A549 (cell line): ENCODE data around the gene OSCP1. TPM values are rescaled to one million over a fixed set of nuclear protein-coding genes. Genes with fewer than 3 reads are reported as not detected.

Source experiments
- ATAC-seq, 2 experiments: fragments of 200-7000 bp in 1 of 2; fragments of >200 bp in 1 of 2; cut with Nextera tagmentation in 1 of 2; cut with Tn5 transposase in 1 of 2; 3 replicates each; pipeline versions ENCODE4 v1.8.0 to v1.9.1; 2018 to 2020; ENCODE audit warnings: mild to moderate bottlenecking in 1 of 2, moderate library complexity in 1 of 2
- CTCF ChIA-PET: fragments of 300-600 bp; sonication (Branson Sonifier 250); formaldehyde crosslinking; extraction: SDS; loops from one replicate; lab custom pipeline; 2021; ENCODE audit warnings: antibody characterized with exemption, inconsistent platforms; lab: Yijun Ruan, JAX
- POLR2A ChIA-PET: fragments of 350-600 bp; formaldehyde crosslinking; extraction: SDS; loops from one replicate; lab custom pipeline; 2021; ENCODE audit warnings: antibody characterized with exemption, inconsistent platforms; lab: Yijun Ruan, JAX
- DNase-seq, 2 experiments: peaks; one replicate each; pipeline versions ENCODE4 v3.0.0 to v3.0.0-alpha.2; 2011 to 2016; ENCODE audit warnings: low read depth in 1 of 2, low spot score in 1 of 2
- FAIRE-seq: peaks from 2 replicates; lab custom pipeline; 2011; peaks lifted over from hg19 to GRCh38; lab: Jason Lieb, UNC
- H3K27ac ChIP-seq, 2 experiments: fragments of >200 bp; sonication (Bioruptor Twin); formaldehyde crosslinking; 3 replicates each; pipeline ENCODE4 v1.5.1; 2016 to 2017
- H3K4me1 ChIP-seq: fragments of >200 bp; sonication (Bioruptor Twin); formaldehyde crosslinking; 3 replicates; pipeline ENCODE4 v1.6.1; 2016
- H3K4me2 ChIP-seq: fragments of >200 bp; sonication (Bioruptor Twin); formaldehyde crosslinking; 3 replicates; pipeline ENCODE4 v1.6.1; 2016
- H3K4me3 ChIP-seq: fragments of >200 bp; sonication (Bioruptor Twin); formaldehyde crosslinking; 3 replicates; pipeline ENCODE4 v1.5.1; 2016
- H3K9me3 ChIP-seq: fragments of >200 bp; sonication (Bioruptor Twin); formaldehyde crosslinking; 3 replicates; pipeline ENCODE4 v1.6.1; 2016
- BHLHE40 ChIP-seq: IDR thresholded peaks from 2 replicates; pipeline ENCODE4 v1.6.1; 2012; ENCODE audit warnings: low read depth, low read length, inconsistent platforms
- CBX2 ChIP-seq: fragments of 200-600 bp; sonication (generic); IDR thresholded peaks from 2 replicates; pipeline ENCODE4 v1.6.1; 2016; ENCODE audit warnings: low read depth, mild to moderate bottlenecking, borderline replicate concordance
- CBX8 ChIP-seq: fragments of 200-600 bp; sonication (generic); IDR thresholded peaks from 2 replicates; pipeline ENCODE4 v1.6.1; 2016
- CHD2 ChIP-seq: fragments of 150-350 bp; IDR thresholded peaks from 2 replicates; pipeline ENCODE4 v1.6.1; 2014; ENCODE audit warnings: low read length; ENCODE audit not compliant: partially characterized antibody
- CHD4 ChIP-seq: fragments of 200-600 bp; sonication (generic); IDR thresholded peaks from 2 replicates; pipeline ENCODE4 v1.6.1; 2016; ENCODE audit warnings: antibody characterized with exemption, mild to moderate bottlenecking, borderline replicate concordance
- EHF ChIP-seq: fragments of 250-450 bp; sonication (Bioruptor Pico); IDR thresholded peaks from 2 replicates; pipeline ENCODE4 v1.5.0; 2020; ENCODE audit warnings: mild to moderate bottlenecking
- FOSB ChIP-seq: fragments of 250-450 bp; sonication (Bioruptor Pico); IDR thresholded peaks from 2 replicates; pipeline ENCODE4 v1.5.0; 2020; ENCODE audit warnings: mild to moderate bottlenecking, moderate library complexity
- HDAC2 ChIP-seq: fragments of 200-600 bp; sonication (generic); IDR thresholded peaks from 2 replicates; pipeline ENCODE4 v1.6.1; 2016
- HEYL ChIP-seq: fragments of 250-450 bp; sonication (Bioruptor Pico); IDR thresholded peaks from 2 replicates; pipeline ENCODE4 v1.8.0; 2021; ENCODE audit warnings: mild to moderate bottlenecking, moderate library complexity
- HOXB13 ChIP-seq: fragments of 250-450 bp; sonication (Bioruptor Pico); IDR thresholded peaks from 2 replicates; pipeline ENCODE4 v1.5.0; 2020; ENCODE audit warnings: low read depth, mild to moderate bottlenecking, moderate library complexity
- HOXB5 ChIP-seq: fragments of 250-450 bp; sonication (Bioruptor Pico); IDR thresholded peaks from 2 replicates; pipeline ENCODE4 v1.5.0; 2020; ENCODE audit warnings: mild to moderate bottlenecking, moderate library complexity
- JUN ChIP-seq, 2 experiments: fragments of >200 bp; sonication (Bioruptor Twin); formaldehyde crosslinking; IDR thresholded peaks; 2 replicates in 1 of 2; 3 replicates in 1 of 2; pipeline ENCODE4 v1.6.1; 2016 to 2017
- JUNB ChIP-seq: fragments of >200 bp; sonication (Bioruptor Twin); formaldehyde crosslinking; IDR thresholded peaks from 2 replicates; pipeline ENCODE4 v1.6.1; 2016
- KDM1A ChIP-seq: fragments of 200-600 bp; sonication (generic); IDR thresholded peaks from 2 replicates; pipeline ENCODE4 v1.6.1; 2016; ENCODE audit warnings: low read depth, mild to moderate bottlenecking
- MAFK ChIP-seq: fragments of 450-650 bp; IDR thresholded peaks from 2 replicates; pipeline ENCODE4 v1.6.1; 2014; ENCODE audit not compliant: partially characterized antibody
- MAZ ChIP-seq: fragments of 150-350 bp; IDR thresholded peaks from 2 replicates; pipeline ENCODE4 v1.6.1; 2014; ENCODE audit warnings: antibody characterized with exemption, low read depth, low read length, borderline replicate concordance
- MYC ChIP-seq: IDR thresholded peaks from 2 replicates; pipeline ENCODE4 v1.6.1; 2012; ENCODE audit warnings: mild to moderate bottlenecking, inconsistent platforms, low read length, improper control_type of control experiment, borderline replicate concordance
- NPAS2 ChIP-seq: fragments of 250-450 bp; sonication (Bioruptor Pico); IDR thresholded peaks from 2 replicates; pipeline ENCODE4 v1.8.0; 2022; ENCODE audit warnings: mild to moderate bottlenecking, moderate library complexity, borderline replicate concordance
- RAD21 ChIP-seq, 2 experiments: fragments of >200 bp in 1 of 2; sonication (Bioruptor Twin) in 1 of 2; formaldehyde crosslinking in 1 of 2; IDR thresholded peaks in 1 of 2; conservative IDR thresholded peaks in 1 of 2; 2 replicates in 1 of 2; 3 replicates in 1 of 2; pipeline ENCODE4 v1.6.1; 2012 to 2018; ENCODE audit warnings: inconsistent platforms in 1 of 2
- RARB ChIP-seq: fragments of 250-450 bp; sonication (Bioruptor Pico); IDR thresholded peaks from 2 replicates; pipeline ENCODE4 v1.8.0; 2021; ENCODE audit warnings: mild to moderate bottlenecking, moderate library complexity
- RCOR1 ChIP-seq: fragments of 150-350 bp; IDR thresholded peaks from 2 replicates; pipeline ENCODE4 v1.6.1; 2014; ENCODE audit warnings: antibody characterized with exemption, low read length, low read depth
- RFX5 ChIP-seq: fragments of 450-650 bp; IDR thresholded peaks from 2 replicates; pipeline ENCODE4 v1.7.1; 2014; ENCODE audit warnings: antibody characterized with exemption, mild to moderate bottlenecking, moderate library complexity
- RNF2 ChIP-seq: fragments of 200-600 bp; sonication (generic); IDR thresholded peaks from 2 replicates; pipeline ENCODE4 v1.6.1; 2016; ENCODE audit warnings: low read depth, mild to moderate bottlenecking, antibody characterized with exemption, moderate library complexity, borderline replicate concordance
- SMC3 ChIP-seq: fragments of >200 bp; sonication (Bioruptor Twin); formaldehyde crosslinking; IDR thresholded peaks from 3 replicates; pipeline ENCODE4 v1.6.1; 2018; ENCODE audit warnings: inconsistent platforms
- SREBF2 ChIP-seq: fragments of 450-650 bp; IDR thresholded peaks from 2 replicates; pipeline ENCODE4 v1.6.1; 2014; ENCODE audit warnings: mild to moderate bottlenecking, moderate library complexity
- TFCP2L1 ChIP-seq: fragments of 250-450 bp; sonication (Bioruptor Pico); IDR thresholded peaks from 2 replicates; pipeline ENCODE4 v1.5.0; 2021; ENCODE audit warnings: mild to moderate bottlenecking
- ZC3H11A ChIP-seq: fragments of 450-650 bp; IDR thresholded peaks from 2 replicates; pipeline ENCODE4 v1.6.1; 2014; ENCODE audit warnings: antibody characterized with exemption, mild to moderate bottlenecking
- ZNF302 ChIP-seq: fragments of 250-450 bp; sonication (Bioruptor Pico); IDR thresholded peaks from 2 replicates; pipeline ENCODE4 v1.9.0; 2021; ENCODE audit warnings: inconsistent platforms, mild to moderate bottlenecking, moderate library complexity
- ZSCAN20 ChIP-seq: fragments of 250-450 bp; sonication (Bioruptor Pico); IDR thresholded peaks from 2 replicates; pipeline ENCODE4 v1.8.0; 2022; ENCODE audit warnings: mild to moderate bottlenecking, moderate library complexity
- WGBS: methylation state at CpG from one replicate; pipeline ENCODE4 v1.1.6; 2017; ENCODE audit errors: missing lambda C conversion rate; 5-methylcytosine and 5-hydroxymethylcytosine counted together
- polyA plus RNA-seq, 4 experiments: library from polyadenylated mRNA; depleted of rRNA in 3 of 4; stranded (reverse); fragments of >200 nt; fragmentation: RNase III in 1 of 4; extraction: RNeasy Plus Mini Kit Qiagen cat#74134 plus additional on column Dnase treatment in 1 of 4; gene quantifications; 2 replicates in 3 of 4; 3 replicates in 1 of 4; pipeline ENCODE4 v1.2.3, GENCODE V29; 2011 to 2017
- TF ChIP-seq, protein P1 (sequence below): fragments of 150-350 bp; IDR thresholded peaks from 2 replicates; pipeline ENCODE4 v1.6.1; 2014; ENCODE audit warnings: low read depth, mild to moderate bottlenecking, low read length
- TF ChIP-seq, protein P2 (sequence below): fragments of 200-600 bp; sonication (generic); IDR thresholded peaks from 2 replicates; pipeline ENCODE4 v1.6.1; 2016; ENCODE audit warnings: antibody characterized with exemption, mild to moderate bottlenecking, moderate library complexity

Gene OSCP1
- polyA plus RNA-seq, 2 of the 4 experiments (the other 2 are of a cell fraction) = 4.6 to 6.6 TPM

DNA sequence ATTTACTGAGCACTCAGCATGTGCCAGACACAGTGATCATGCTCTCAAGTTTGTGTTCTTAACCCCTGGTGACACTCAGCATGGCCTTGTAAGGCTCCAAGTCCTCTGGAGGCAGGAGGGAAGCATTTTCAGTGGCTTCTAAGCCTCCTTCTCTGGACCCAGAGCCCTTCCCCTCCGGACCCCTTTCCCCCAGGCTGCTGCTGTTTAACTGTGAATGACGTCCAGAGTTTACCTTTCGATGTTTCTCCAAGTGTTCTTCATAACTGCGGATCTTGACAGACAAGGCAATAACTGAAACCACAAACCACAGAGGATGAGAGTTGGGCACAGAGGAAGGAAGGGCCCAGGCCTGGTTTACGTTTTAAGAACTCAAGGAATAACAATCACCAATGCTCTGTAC, 7.4 kb upstream of the OSCP1 start (continued):
- TF ChIP-seq JUN (IDR thresholded peaks at IDR 0.05) = no peak

DNA sequence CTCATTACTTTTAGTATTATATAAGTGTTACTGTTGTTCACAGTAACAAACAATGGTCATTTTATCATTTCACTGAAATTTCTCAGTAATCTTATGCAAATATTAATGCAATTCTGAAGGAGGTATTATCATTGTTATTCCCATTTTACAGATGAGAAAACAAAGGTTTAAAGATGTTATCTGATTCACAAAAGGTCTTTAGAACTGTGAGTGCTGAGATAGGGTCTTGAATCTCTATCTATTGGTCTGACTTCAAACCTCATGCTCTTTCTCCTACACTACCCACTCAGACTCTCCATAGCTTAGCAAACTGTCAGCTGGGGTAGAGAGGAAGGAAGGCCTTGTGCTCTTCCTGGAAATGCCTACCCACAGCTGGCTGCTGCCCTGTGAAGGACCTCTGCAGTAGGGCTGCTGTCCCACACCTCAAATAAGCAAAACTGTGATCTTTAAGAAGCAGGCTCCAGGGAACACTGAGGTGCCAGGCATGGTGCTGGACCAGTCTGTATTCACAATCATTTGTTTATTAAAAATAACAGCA, 6.2 kb upstream of the OSCP1 start:
- CTCF ChIA-PET = no interaction called here

DNA sequence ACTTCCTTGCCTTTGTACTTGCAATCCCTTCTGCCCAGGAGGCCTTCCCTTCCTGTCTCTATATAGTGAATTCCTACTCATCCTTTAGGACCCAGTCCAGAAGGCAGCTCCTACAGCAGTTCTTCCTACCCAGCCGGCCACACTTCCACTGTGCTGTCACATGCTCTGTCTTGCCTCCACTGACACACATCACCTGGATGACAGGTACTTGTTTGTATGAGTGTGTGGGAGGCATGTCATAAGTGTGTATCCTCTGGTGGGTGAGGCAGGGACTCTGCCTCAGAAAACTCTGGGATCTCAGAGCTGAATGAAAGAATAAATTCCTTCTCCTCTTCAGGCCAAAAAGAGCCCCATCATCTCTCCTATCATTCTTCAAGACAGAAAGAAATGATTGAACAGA, 5.1 kb upstream of the OSCP1 start:
- POLR2A ChIA-PET = interaction anchor here (2.7 kb wide), 1 partner anchor 9 kb away, joined by 9 read pairs; the partner anchor contains the start of gene MRPS15
- no peaks in the 10 kb centered on the region for H3K4me1 ChIP-seq
- WGBS = 100% methylated on average over 1 of the region's 1 CpG

More for the DNA sequence above, 6.2 kb upstream of the OSCP1 start:
- POLR2A ChIA-PET = no interaction called here
- TF ChIP-seq BHLHE40 = no peak
- TF ChIP-seq, protein P1, sequence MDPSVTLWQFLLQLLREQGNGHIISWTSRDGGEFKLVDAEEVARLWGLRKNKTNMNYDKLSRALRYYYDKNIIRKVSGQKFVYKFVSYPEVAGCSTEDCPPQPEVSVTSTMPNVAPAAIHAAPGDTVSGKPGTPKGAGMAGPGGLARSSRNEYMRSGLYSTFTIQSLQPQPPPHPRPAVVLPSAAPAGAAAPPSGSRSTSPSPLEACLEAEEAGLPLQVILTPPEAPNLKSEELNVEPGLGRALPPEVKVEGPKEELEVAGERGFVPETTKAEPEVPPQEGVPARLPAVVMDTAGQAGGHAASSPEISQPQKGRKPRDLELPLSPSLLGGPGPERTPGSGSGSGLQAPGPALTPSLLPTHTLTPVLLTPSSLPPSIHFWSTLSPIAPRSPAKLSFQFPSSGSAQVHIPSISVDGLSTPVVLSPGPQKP = no peak
- TF ChIP-seq CHD2 = no peak
- TF ChIP-seq MAZ = no peak
- TF ChIP-seq TFCP2L1 (CRISPR knock-in tag) = no peak
- TF ChIP-seq FOSB (CRISPR knock-in tag) = no peak
- no peak for TF ChIP-seq HEYL (CRISPR knock-in tag)
- TF ChIP-seq EHF = no peak
- TF ChIP-seq HOXB13 (CRISPR knock-in tag) = no peak
- TF ChIP-seq MYC = no peak
- TF ChIP-seq JUNB = no peak
- no peak for TF ChIP-seq SREBF2
- no peak for TF ChIP-seq ZSCAN20 (CRISPR knock-in tag)
- TF ChIP-seq ZC3H11A = no peak
- TF ChIP-seq CBX2 = no peak
- no peak for TF ChIP-seq MAFK
- no peak for TF ChIP-seq RCOR1
- H3K4me1 ChIP-seq = no peaks in the 10 kb centered on the region
- H3K27ac ChIP-seq = no peak overlapping the region
- no peak overlapping the region for H3K4me2 ChIP-seq
- DNase-seq = no peak
- ATAC-seq = no peak
- FAIRE-seq = no peak
- no peak overlapping the region for H3K4me3 ChIP-seq
- H3K9me3 ChIP-seq = no peaks in the 10 kb centered on the region

More for the DNA sequence above, 5.1 kb upstream of the OSCP1 start:
- no peak overlapping the region for H3K27ac ChIP-seq
- FAIRE-seq (no peak), DNase-seq (no peak), ATAC-seq (no peak)
- TF ChIP-seq BHLHE40 = no peak
- TF ChIP-seq ZSCAN20 (CRISPR knock-in tag) = no peak
- TF ChIP-seq RCOR1 = no peak
- TF ChIP-seq, protein P1 = no peak
- no peak for TF ChIP-seq CHD4
- no peak for TF ChIP-seq NPAS2 (CRISPR knock-in tag)
- no peak for TF ChIP-seq HDAC2
- TF ChIP-seq, protein P2, sequence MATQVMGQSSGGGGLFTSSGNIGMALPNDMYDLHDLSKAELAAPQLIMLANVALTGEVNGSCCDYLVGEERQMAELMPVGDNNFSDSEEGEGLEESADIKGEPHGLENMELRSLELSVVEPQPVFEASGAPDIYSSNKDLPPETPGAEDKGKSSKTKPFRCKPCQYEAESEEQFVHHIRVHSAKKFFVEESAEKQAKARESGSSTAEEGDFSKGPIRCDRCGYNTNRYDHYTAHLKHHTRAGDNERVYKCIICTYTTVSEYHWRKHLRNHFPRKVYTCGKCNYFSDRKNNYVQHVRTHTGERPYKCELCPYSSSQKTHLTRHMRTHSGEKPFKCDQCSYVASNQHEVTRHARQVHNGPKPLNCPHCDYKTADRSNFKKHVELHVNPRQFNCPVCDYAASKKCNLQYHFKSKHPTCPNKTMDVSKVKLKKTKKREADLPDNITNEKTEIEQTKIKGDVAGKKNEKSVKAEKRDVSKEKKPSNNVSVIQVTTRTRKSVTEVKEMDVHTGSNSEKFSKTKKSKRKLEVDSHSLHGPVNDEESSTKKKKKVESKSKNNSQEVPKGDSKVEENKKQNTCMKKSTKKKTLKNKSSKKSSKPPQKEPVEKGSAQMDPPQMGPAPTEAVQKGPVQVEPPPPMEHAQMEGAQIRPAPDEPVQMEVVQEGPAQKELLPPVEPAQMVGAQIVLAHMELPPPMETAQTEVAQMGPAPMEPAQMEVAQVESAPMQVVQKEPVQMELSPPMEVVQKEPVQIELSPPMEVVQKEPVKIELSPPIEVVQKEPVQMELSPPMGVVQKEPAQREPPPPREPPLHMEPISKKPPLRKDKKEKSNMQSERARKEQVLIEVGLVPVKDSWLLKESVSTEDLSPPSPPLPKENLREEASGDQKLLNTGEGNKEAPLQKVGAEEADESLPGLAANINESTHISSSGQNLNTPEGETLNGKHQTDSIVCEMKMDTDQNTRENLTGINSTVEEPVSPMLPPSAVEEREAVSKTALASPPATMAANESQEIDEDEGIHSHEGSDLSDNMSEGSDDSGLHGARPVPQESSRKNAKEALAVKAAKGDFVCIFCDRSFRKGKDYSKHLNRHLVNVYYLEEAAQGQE = no peak
- TF ChIP-seq RARB (CRISPR knock-in tag) = no peak
- TF ChIP-seq RFX5 = no peak
- no peak for TF ChIP-seq CBX8
- no peak for TF ChIP-seq ZNF302 (CRISPR knock-in tag)
- TF ChIP-seq SMC3 = no peak
- no peak for TF ChIP-seq RAD21 (conservative IDR thresholded peaks at IDR 0.05 in 1 of 2, IDR thresholded peaks at IDR 0.05 in 1 of 2)
- no peak for TF ChIP-seq RNF2
- no peak for TF ChIP-seq KDM1A
- no peak for TF ChIP-seq HOXB5 (CRISPR knock-in tag)
- CTCF ChIA-PET = interaction anchor here (0.6 kb wide), 1 partner anchor 36 kb away, joined by 4 read pairs; no protein-coding TSS in a partner anchor
- H3K4me2 ChIP-seq = no peak overlapping the region
- no peak overlapping the region for H3K4me3 ChIP-seq
- no peaks in the 10 kb centered on the region for H3K9me3 ChIP-seq
